AG20443 (cell line): ENCODE results near the gene PLXNA2.

Source experiments
- DNase-seq: peaks from one replicate; pipeline ENCODE4 v3.0.0; 2012; ENCODE audit warnings: low spot score, mixed read lengths

PLXNA2 gene

GRCh38 chr1:207998691-207999090 lies 245.5 kb downstream of the PLXNA2 start:
- no peak for DNase-seq

GRCh38 chr1:207997486-207998268 lies 246.5 kb downstream of the PLXNA2 start:
- DNase-seq = peak; percentile 82

- DNase-seq = no peak
These were observed 247.5 kb downstream of the PLXNA2 start for GRCh38 chr1:207996636-207997035.

- no peak for DNase-seq
These were observed 248.6 kb downstream of the PLXNA2 start for GRCh38 chr1:207995576-207995975.

GRCh38 chr1:207993477-207994445 lies 250.4 kb downstream of the PLXNA2 start:
- DNase-seq = peak; percentile 37

GRCh38 chr1:207992677-207993236 lies 251.4 kb downstream of the PLXNA2 start:
- no peak for DNase-seq

- DNase-seq = no peak
These were observed 252.6 kb downstream of the PLXNA2 start for GRCh38 chr1:207991583-207992026.

GRCh38 chr1:207990876-207991582 lies 253.2 kb downstream of the PLXNA2 start:
- no peak for DNase-seq

- no peak for DNase-seq
These were observed 253.7 kb downstream of the PLXNA2 start for GRCh38 chr1:207990455-207990854.

- DNase-seq = no peak
These were observed 255.6 kb downstream of the PLXNA2 start for GRCh38 chr1:207988326-207989165.

- DNase-seq = no peak
These were observed 257.0 kb downstream of the PLXNA2 start for GRCh38 chr1:207987164-207987563.

- no peak for DNase-seq
These were observed 258.2 kb downstream of the PLXNA2 start for GRCh38 chr1:207985996-207986395.

- no peak for DNase-seq
These were observed 259.2 kb downstream of the PLXNA2 start for GRCh38 chr1:207984831-207985572.

- DNase-seq = no peak
These were observed 261.0 kb downstream of the PLXNA2 start for GRCh38 chr1:207983044-207983635.

GRCh38 chr1:207981976-207982375 lies 262.2 kb downstream of the PLXNA2 start:
- DNase-seq = peak; percentile 47

- DNase-seq = no peak
These were observed 265.7 kb downstream of the PLXNA2 start for GRCh38 chr1:207978441-207978840.

- DNase-seq = no peak
These were observed 266.3 kb downstream of the PLXNA2 start for GRCh38 chr1:207977876-207978275.

GRCh38 chr1:207973898-207974568 lies 270.2 kb downstream of the PLXNA2 start:
- no peak for DNase-seq

- DNase-seq = no peak
These were observed 271.8 kb downstream of the PLXNA2 start for GRCh38 chr1:207972337-207972736.
